ENCODE data around the gene REC8. TPM values are rescaled to one million over a fixed set of nuclear protein-coding genes. Genes with fewer than 3 reads are reported as not detected.
A peak's percentile ranks its signal among the peaks of the same experiment; 100 is the strongest.

Gene REC8
- total and polyA plus RNA-seq, 2 of the 13 experiments (the other 11 are each of a cell fraction or from before 2014, with no cell fraction given) = 3.4 to 14.7 TPM

- TF ChIP-seq ZFP91 (CRISPR knock-in tag; IDR thresholded peaks at IDR 0.05; ENCODE audit: borderline replicate concordance) (0 out of 2 replicates have a peak, but pooled peaks have one; percentile 21), ZNF484 (CRISPR knock-in tag; IDR thresholded peaks at IDR 0.05; ENCODE audit: borderline replicate concordance, low read depth) (no peak), HES4 (CRISPR knock-in tag; IDR thresholded peaks at IDR 0.05; ENCODE audit: borderline replicate concordance) (0 out of 2 replicates have a peak, but pooled peaks have one; percentile 13), MXD1 (CRISPR knock-in tag; IDR thresholded peaks at IDR 0.05) (0 out of 2 replicates have a peak, but pooled peaks have one; percentile 20), ATF5 (CRISPR knock-in tag; IDR thresholded peaks at IDR 0.05; ENCODE audit: low read depth) (no peak), ZNF280B (CRISPR knock-in tag; IDR thresholded peaks at IDR 0.05; ENCODE audit: borderline replicate concordance) (peak; percentile 51; the same call in 1 of the 2 replicates), POGZ (CRISPR knock-in tag; IDR thresholded peaks at IDR 0.05) (no peak), NCOA1 (CRISPR knock-in tag; IDR thresholded peaks at IDR 0.05) (no peak), ZNF317 (CRISPR knock-in tag; IDR thresholded peaks at IDR 0.05) (no peak), HOXA9 (CRISPR knock-in tag; IDR thresholded peaks at IDR 0.05; ENCODE audit: borderline replicate concordance) (no peak), BORCS8-MEF2B (CRISPR knock-in tag; IDR thresholded peaks at IDR 0.05) (0 out of 2 replicates have a peak, but pooled peaks have one; percentile 22), HNRNPK (IDR thresholded peaks at IDR 0.05; ENCODE audit: low read depth, low read length, poor library complexity, severe bottlenecking) (no peak), ZNF326 (CRISPR knock-in tag; IDR thresholded peaks at IDR 0.05; ENCODE audit: borderline replicate concordance) (no peak), SALL1 (CRISPR knock-in tag; IDR thresholded peaks at IDR 0.05) (no peak), ZNF687 (CRISPR knock-in tag; IDR thresholded peaks at IDR 0.05) (peak; percentile 31; the same call in 1 of the 2 replicates), HNRNPLL (IDR thresholded peaks at IDR 0.05; ENCODE audit: low read depth, low read length, poor library complexity, severe bottlenecking) (no peak), TCF7L2 (IDR thresholded peaks at IDR 0.05; ENCODE audit: low read depth, low read length) (no peak), RELA (CRISPR knock-in tag; IDR thresholded peaks at IDR 0.05) (no peak)
Measured at GRCh38 chr14:24181371-24182077, 9.6 kb downstream of the REC8 start (continued).

Measured in HepG2 (cell line).